IPS DF 6.9 (cell line): Measurements from ENCODE around the gene EID2.

Experiments used
- DNase-seq: peaks from one replicate; pipeline ENCODE4 v3.0.0-alpha.2; 2013; ENCODE audit warnings: low read depth, low spot score
- H3K27ac ChIP-seq: one replicate; pipeline ENCODE4 v1.5.1; 2013; ENCODE audit warnings: low read length, control low read depth
- H3K27me3 ChIP-seq: 2 replicates; pipeline ENCODE4 v1.6.1; 2013; ENCODE audit warnings: mild to moderate bottlenecking, low read length; ENCODE audit not compliant: control insufficient read depth, insufficient read depth
- H3K36me3 ChIP-seq: 2 replicates; pipeline ENCODE4 v1.6.1; 2013; ENCODE audit warnings: low read length; ENCODE audit not compliant: control insufficient read depth, insufficient read depth
- H3K4me1 ChIP-seq: 2 replicates; pipeline ENCODE4 v1.6.1; 2013; ENCODE audit warnings: low read length; ENCODE audit not compliant: control insufficient read depth, insufficient read depth
- H3K4me3 ChIP-seq: 2 replicates; pipeline ENCODE4 v1.5.1; 2013; ENCODE audit warnings: mild to moderate bottlenecking, low read length
- H3K9me3 ChIP-seq: 2 replicates; pipeline ENCODE4 v1.6.1; 2013; ENCODE audit warnings: low read length, inconsistent platforms; ENCODE audit not compliant: control insufficient read depth, insufficient read depth
- WGBS: extraction: QIAGEN DNeasy Blood & Tissue Kit; methylation state at CpG from one replicate; pipeline ENCODE4 v1.1.7; 2013; ENCODE audit warnings: mixed read lengths, missing lambda C conversion rate; ENCODE audit not compliant: insufficient read length, insufficient coverage; 5-methylcytosine and 5-hydroxymethylcytosine counted together

The EID2 gene

DNA sequence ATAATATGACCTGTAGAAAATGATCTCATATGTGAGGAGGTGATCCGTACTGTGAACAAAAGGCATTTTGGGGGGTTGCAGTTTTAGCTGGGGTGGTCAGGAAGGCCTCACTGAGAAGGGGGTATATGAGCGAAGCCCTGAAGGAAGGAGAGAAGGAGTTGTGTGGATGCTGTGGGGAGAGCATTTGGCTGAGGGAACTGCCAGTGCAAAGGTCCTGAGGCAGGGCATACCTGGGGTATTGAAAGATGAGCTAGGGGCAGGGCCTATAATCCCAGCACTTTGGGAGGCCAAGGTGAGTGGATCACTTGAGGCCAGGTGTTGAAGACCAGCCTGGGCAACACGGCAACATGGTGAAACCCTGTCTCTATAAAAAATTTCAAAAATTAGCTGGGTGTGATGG, 22.5 kb downstream of the EID2 start:
- Histone ChIP-seq H3K4me3 (no peak overlapping the region), H3K4me1 (no peaks in the 10 kb centered on the region; the same call in 1 of the 2 replicates), H3K27ac (no peak overlapping the region), H3K9me3 (no peaks in the 10 kb centered on the region), H3K27me3 (no peaks in the 10 kb centered on the region; the same call in 1 of the 2 replicates), H3K36me3 (peaks cover 2% of the 10 kb centered on the region; the same call in 1 of the 2 replicates)
- WGBS: no CpG with 5 or more reads among the region's 3 CpGs
- no peak for DNase-seq

DNA sequence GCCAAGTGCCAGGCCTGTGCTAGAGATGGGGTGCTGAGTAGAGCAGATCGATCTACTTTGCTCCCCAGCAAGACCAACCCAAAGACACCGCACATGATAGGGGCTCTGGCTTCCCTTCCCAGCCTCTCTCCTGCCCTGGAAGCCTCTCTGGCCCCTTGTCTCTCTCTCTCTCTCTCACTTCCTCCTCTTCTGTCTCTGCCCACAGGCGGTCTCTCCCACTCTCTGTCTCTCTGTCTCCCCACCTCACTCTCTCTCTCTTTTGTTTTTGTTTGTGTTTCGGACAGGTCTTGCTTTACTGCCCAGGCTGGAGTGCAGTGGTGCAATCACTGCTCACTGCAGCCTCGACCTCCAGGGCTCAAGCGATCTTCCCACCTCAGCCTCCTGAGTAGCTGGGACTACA, 23.7 kb downstream of the EID2 start:
- Histone ChIP-seq H3K4me1 (no peaks in the 10 kb centered on the region; the same call in 1 of the 2 replicates), H3K36me3 (peaks cover 2% of the 10 kb centered on the region; the same call in 1 of the 2 replicates), H3K9me3 (no peaks in the 10 kb centered on the region), H3K27me3 (no peaks in the 10 kb centered on the region; the same call in 1 of the 2 replicates), H3K4me3 (peak overlapping the region; percentile 95), H3K27ac (no peak overlapping the region)
- no CpG with 5 or more reads among the region's 6 CpGs for WGBS
- no peak for DNase-seq

DNA sequence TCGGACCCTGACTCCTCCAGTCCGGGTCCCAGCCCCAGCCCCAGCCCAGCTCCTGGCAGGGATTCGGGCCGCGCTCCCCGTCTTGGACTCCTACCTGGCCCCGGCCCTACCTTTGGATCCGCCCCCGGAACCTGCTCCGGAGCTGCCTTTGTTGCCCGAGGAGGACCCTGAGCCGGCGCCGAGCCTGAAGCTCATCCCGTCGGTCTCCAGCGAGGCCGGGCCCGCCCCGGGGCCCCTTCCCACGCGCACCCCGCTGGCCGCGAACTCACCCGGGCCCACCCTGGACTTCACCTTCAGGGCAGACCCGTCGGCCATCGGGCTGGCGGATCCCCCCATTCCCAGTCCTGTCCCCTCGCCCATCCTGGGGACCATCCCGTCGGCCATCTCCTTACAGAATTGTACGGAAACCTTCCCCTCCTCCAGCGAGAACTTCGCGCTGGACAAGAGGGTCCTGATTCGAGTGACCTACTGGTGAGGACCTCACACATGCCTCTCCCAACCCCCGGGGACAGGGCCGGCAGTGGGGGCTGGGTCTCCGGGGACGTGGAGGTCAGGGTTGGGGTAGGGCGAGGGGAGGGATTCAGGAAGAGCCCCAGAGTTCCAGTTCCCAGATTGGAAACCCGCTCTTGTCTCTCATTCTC, 24.3 kb downstream of the EID2 start:
- no CpG with 5 or more reads among the region's 44 CpGs for WGBS
- H3K9me3 ChIP-seq: no peaks in the 10 kb centered on the region
- no peak for DNase-seq
- peak overlapping the region; percentile 95 for H3K4me3 ChIP-seq
- H3K4me1 ChIP-seq: no peaks in the 10 kb centered on the region; the same call in 1 of the 2 replicates
- no peaks in the 10 kb centered on the region; the same call in 1 of the 2 replicates for H3K27me3 ChIP-seq
- no peaks in the 10 kb centered on the region for H3K36me3 ChIP-seq
- H3K27ac ChIP-seq: no peak overlapping the region

DNA sequence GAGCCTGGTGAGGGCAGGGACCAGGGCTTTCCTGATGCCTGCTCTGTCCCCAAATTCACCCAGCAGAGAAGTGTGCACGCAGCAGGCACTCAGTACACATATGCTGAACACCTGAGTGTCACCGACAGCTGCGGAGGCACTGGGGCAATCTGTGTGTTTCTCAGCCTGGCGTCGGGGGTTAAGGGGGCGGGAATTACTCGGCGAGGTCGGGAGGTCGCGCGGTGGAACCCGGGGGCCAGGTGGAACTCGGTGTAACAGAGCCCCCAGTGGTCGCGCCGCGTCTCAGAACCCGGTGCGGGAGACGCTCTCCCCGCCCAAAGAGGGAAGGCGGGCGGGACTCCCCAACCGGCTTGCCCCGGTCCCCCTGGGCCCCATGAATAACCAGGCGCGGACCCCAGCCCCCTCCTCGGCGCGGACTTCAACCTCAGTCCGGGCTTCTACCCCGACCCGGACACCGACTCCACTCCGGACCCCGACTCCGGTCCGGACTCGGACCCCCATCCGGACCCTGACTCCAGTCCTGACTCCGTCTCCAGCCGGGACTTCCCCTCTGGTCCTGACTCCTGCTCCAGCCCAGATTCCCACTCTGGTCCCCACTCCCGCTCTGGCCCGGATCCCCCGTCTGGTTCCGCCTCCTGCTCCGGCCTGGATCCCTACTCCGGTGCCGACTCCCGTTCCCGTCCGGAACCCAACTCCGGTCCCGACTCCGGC, 25.0 kb downstream of the EID2 start, which contains the start of gene SELENOV:
SELENOV (plus strand) TSS at position 300 of the 711 bp plus-strand sequence; CDS start at position 374, 74 bp downstream.
- no CpG with 5 or more reads among the region's 56 CpGs for WGBS
- H3K4me1 ChIP-seq: no peaks in the 10 kb centered on the region; the same call in 1 of the 2 replicates
- H3K4me3 ChIP-seq: peak within 1 kb of the TSS; percentile 95
- no peaks in the 10 kb centered on the region for H3K36me3 ChIP-seq
- H3K27me3 ChIP-seq: no peaks in the 10 kb centered on the region; the same call in 1 of the 2 replicates
- H3K9me3 ChIP-seq: no peaks in the 10 kb centered on the region
- DNase-seq: peak; percentile 82
- H3K27ac ChIP-seq: no peak within 1 kb of the TSS

DNA sequence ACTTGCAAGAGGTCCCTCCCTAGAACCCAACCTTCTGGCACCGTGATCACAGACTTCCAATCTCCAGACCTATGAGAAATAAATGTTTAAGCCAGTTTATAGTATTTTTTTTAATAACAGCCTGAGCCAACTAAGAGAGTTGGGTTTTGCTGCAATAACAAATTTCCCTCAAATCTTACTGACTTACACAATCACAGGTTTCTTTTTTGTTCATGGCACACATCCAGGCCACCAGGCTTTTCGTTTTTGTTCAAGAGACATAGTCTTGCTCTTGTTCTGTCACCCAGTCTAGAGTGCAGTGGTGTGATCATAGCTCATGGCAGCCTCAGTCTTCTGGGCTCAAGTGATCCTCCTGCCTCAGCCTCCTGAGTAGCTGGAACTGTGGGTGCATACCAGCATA, 27.0 kb downstream of the EID2 start:
- Histone ChIP-seq H3K4me3 (no peak overlapping the region), H3K9me3 (no peaks in the 10 kb centered on the region), H3K27me3 (peaks cover 7% of the 10 kb centered on the region; the same call in 1 of the 2 replicates), H3K27ac (no peak overlapping the region), H3K36me3 (no peaks in the 10 kb centered on the region), H3K4me1 (no peaks in the 10 kb centered on the region)
- no CpG with 5 or more reads among the region's 2 CpGs for WGBS
- no peak for DNase-seq

DNA sequence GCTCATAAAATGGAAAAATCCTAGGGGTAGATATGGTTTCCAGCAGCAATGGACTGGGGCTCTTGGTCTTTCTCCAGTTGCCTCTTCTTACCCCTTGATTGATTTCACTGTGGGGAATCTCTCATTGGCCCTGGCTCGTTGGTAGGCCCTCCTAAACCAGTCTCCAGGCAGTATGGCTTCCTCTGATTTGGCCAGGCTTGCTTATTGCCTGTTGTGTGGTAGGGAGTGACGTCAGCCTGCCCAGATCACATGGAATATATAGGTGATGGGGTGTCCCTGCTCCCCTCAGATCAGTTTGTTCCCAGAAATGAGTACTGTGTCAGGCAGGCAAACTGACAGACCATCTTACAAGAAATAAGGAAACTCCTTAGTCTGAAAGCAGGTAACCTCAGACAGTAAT, 30.7 kb downstream of the EID2 start:
- Histone ChIP-seq H3K36me3 (no peaks in the 10 kb centered on the region), H3K4me1 (no peaks in the 10 kb centered on the region), H3K9me3 (no peaks in the 10 kb centered on the region), H3K27me3 (peaks cover 21% of the 10 kb centered on the region), H3K27ac (no peak overlapping the region), H3K4me3 (no peak overlapping the region)
- WGBS: no CpG with 5 or more reads among the region's 2 CpGs
- DNase-seq: no peak

DNA sequence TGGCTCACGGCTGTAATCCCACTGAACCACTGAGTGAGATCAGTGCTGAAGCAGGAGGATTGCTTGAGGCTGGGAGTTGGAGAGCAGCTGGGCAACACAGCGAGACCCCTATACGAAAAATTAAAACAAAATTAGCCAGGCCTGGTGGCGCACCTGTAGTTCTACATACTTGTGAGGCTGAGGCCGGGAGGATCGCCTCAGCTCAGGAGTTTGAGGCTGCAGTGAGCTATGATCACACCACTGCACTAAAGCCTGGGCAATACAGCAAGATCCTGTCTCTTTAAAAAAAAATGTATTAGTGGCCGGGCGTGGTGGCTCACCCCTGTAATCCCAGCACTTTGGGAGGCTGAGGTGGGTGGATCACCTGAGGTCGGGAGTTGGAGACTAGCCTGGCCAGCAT, 31.3 kb downstream of the EID2 start:
- WGBS: no CpG with 5 or more reads among the region's 9 CpGs
- peaks cover 21% of the 10 kb centered on the region for H3K27me3 ChIP-seq
- no peak for DNase-seq

DNA sequence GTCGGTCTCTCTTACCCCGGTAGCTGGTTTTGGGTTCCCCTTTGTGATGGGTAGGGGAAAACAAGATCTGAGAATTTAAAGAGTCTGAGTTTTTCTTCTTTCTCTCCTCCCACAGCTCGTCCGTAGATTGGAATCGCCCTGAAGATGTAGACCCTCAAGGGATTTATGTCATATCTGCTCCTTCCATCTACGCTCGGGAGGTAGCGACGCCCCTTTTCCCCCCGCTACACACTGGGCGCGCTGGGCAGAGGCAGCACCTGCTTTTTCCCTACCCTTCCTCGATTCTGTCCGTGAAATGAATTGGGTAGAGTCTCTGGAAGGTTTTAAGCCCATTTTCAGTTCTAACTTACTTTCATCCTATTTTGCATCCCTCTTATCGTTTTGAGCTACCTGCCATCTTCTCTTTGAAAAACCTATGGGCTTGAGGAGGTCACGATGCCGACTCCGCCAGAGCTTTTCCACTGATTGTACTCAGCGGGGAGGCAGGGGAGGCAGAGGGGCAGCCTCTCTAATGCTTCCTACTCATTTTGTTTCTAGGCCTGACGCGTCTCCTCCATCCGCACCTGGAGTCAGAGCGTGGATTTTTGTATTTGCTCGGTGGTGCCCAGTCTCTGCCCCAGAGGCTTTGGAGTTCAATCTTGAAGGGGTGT, 32.1 kb downstream of the EID2 start:
- Histone ChIP-seq H3K36me3 (no peaks in the 10 kb centered on the region), H3K4me3 (peak overlapping the region; percentile 41; the same call in 1 of the 2 replicates), H3K4me1 (no peaks in the 10 kb centered on the region), H3K27me3 (peaks cover 23% of the 10 kb centered on the region), H3K27ac (no peak overlapping the region), H3K9me3 (no peaks in the 10 kb centered on the region)
- no peak for DNase-seq
- no CpG with 5 or more reads among the region's 24 CpGs for WGBS

More for the DNA sequence above, 31.3 kb downstream of the EID2 start:
- no peak overlapping the region for H3K27ac ChIP-seq
- H3K9me3 ChIP-seq: no peaks in the 10 kb centered on the region
- H3K36me3 ChIP-seq: no peaks in the 10 kb centered on the region
- no peaks in the 10 kb centered on the region for H3K4me1 ChIP-seq
- H3K4me3 ChIP-seq: no peak overlapping the region

DNA sequence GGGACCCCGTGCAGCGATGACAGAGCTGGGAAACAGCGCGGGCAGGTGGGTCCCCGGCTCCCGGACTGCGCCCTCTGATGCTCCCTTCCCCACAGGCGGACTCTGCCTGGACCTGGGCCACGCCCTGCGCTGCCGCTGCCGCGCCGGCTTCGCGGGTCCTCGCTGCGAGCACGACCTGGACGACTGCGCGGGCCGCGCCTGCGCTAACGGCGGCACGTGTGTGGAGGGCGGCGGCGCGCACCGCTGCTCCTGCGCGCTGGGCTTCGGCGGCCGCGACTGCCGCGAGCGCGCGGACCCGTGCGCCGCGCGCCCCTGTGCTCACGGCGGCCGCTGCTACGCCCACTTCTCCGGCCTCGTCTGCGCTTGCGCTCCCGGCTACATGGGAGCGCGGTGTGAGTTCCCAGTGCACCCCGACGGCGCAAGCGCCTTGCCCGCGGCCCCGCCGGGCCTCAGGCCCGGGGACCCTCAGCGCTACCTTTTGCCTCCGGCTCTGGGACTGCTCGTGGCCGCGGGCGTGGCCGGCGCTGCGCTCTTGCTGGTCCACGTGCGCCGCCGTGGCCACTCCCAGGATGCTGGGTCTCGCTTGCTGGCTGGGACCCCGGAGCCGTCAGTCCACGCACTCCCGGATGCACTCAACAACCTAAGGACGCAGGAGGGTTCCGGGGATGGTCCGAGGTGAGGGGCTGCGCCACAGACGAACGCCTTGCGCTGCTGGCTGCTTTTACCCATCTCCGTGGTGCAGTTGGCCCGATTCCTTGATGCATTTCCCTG, 32.8 kb downstream of the EID2 start:
- no peak overlapping the region for H3K27ac ChIP-seq
- peak; percentile 68 for DNase-seq
- H3K27me3 ChIP-seq: peaks cover 23% of the 10 kb centered on the region

DNA sequence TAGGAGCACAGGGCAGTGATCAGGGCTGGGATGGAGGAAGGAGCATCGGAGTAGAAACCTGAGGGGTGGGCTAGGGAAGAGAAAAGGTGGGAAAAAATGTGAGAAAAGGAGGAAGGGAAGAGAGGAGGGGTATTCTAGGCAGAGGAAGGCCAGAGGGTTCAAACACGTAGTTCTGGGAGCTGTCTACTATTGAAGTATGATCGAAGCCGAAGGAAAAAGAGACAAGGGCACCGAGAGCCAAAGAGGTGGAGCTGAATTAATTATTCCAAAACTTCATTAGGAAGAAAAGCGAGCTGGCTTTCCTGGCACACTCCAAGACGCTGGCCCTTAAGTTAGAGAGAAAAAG, 33.4 kb downstream of the EID2 start:
- H3K4me3 ChIP-seq: peak overlapping the region; percentile 41; the same call in 1 of the 2 replicates
- WGBS: no CpG with 5 or more reads among the region's 7 CpGs
- peaks cover 23% of the 10 kb centered on the region for H3K27me3 ChIP-seq
- DNase-seq: no peak
- H3K4me1 ChIP-seq: no peaks in the 10 kb centered on the region
- no peak overlapping the region for H3K27ac ChIP-seq
- no peaks in the 10 kb centered on the region for H3K9me3 ChIP-seq
- no peaks in the 10 kb centered on the region for H3K36me3 ChIP-seq

More for the DNA sequence above, 32.8 kb downstream of the EID2 start:
- Histone ChIP-seq H3K4me3 (peak overlapping the region; percentile 41; the same call in 1 of the 2 replicates), H3K9me3 (no peaks in the 10 kb centered on the region), H3K4me1 (no peaks in the 10 kb centered on the region), H3K36me3 (no peaks in the 10 kb centered on the region)
- no CpG with 5 or more reads among the region's 96 CpGs for WGBS
